Neural progenitor cell (in vitro differentiated cells): ENCODE measurements around the gene MTCL1.

Experiments used
- EZH2 ChIP-seq: fragments of 200-600 bp; sonication (generic); IDR thresholded peaks from 2 replicates; pipeline ENCODE4 v1.6.1; 2017; ENCODE audit warnings: antibody characterized with exemption, mild to moderate bottlenecking, moderate library complexity
- TF ChIP-seq, protein P1 (sequence below): fragments of 200-600 bp; sonication (generic); IDR thresholded peaks from 2 replicates; pipeline ENCODE4 v1.5.1; 2017; ENCODE audit warnings: antibody characterized with exemption, mild to moderate bottlenecking

DNA sequence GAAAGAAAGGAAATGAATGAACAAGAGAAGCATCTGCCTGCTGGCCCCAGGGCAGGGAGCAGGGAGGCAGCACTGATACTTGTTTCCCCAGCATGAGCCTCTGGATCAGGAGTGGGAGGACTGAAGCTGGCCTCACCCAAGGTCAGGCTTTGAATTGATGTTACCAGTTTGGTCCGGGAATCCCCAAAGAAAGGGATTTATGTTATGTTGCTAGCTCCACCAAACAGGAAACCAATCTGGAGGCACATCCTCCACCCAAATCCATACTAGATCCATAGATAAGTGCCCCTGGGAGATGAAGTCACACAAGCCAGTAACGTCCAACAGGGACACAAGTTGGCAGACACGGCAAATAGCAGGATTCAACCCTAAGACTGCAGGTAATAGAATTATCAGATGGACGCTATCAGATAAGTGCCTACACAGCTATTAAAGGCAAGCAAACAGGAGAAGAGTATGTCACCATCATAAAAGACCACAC lies 85.9 kb downstream of the MTCL1 start:
- TF ChIP-seq, protein P1, sequence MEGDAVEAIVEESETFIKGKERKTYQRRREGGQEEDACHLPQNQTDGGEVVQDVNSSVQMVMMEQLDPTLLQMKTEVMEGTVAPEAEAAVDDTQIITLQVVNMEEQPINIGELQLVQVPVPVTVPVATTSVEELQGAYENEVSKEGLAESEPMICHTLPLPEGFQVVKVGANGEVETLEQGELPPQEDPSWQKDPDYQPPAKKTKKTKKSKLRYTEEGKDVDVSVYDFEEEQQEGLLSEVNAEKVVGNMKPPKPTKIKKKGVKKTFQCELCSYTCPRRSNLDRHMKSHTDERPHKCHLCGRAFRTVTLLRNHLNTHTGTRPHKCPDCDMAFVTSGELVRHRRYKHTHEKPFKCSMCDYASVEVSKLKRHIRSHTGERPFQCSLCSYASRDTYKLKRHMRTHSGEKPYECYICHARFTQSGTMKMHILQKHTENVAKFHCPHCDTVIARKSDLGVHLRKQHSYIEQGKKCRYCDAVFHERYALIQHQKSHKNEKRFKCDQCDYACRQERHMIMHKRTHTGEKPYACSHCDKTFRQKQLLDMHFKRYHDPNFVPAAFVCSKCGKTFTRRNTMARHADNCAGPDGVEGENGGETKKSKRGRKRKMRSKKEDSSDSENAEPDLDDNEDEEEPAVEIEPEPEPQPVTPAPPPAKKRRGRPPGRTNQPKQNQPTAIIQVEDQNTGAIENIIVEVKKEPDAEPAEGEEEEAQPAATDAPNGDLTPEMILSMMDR = no peak
- no peak for TF ChIP-seq EZH2
